Measurements from ENCODE around the gene TEAD1.
A peak's percentile ranks its signal among the peaks of the same experiment; 100 is the strongest.

Gene TEAD1

GRCh38 chr11:12723421-12724300 is 49.4 kb downstream of the TEAD1 start:
- Histone ChIP-seq H3K9me3 (ENCODE audit: severe bottlenecking) (no peaks in the 10 kb centered on the region), H3K4me3 (ENCODE audit: severe bottlenecking) (no peak overlapping the region), H3K4me1 (ENCODE audit: insufficient read depth, poor library complexity, severe bottlenecking) (peaks cover 46% of the 10 kb centered on the region), H3K27me3 (ENCODE audit: insufficient read depth, poor library complexity, severe bottlenecking) (no peaks in the 10 kb centered on the region), H3K36me3 (ENCODE audit: low read depth) (no peaks in the 10 kb centered on the region), H3K27ac (ENCODE audit: poor library complexity, severe bottlenecking) (peak overlapping the region; percentile 94)
- ATAC-seq (ENCODE audit: low read depth) (peak; percentile 72), DNase-seq (ENCODE audit: low spot score) (no peak)
- TF ChIP-seq CTCF (IDR thresholded peaks at IDR 0.05; ENCODE audit: poor library complexity, severe bottlenecking), result no peak

- no peak overlapping the region for H3K4me3 ChIP-seq (ENCODE audit: severe bottlenecking)
- H3K27me3 ChIP-seq (ENCODE audit: insufficient read depth, poor library complexity, severe bottlenecking), result no peaks in the 10 kb centered on the region
- no peaks in the 10 kb centered on the region for H3K9me3 ChIP-seq (ENCODE audit: severe bottlenecking)
- TF ChIP-seq CTCF (IDR thresholded peaks at IDR 0.05; ENCODE audit: poor library complexity, severe bottlenecking), result no peak
- peak overlapping the region; percentile 94 for H3K27ac ChIP-seq (ENCODE audit: poor library complexity, severe bottlenecking)
- DNase-seq (ENCODE audit: low spot score) (peak; percentile 85), ATAC-seq (ENCODE audit: low read depth) (peak; percentile 63)
- H3K4me1 ChIP-seq (ENCODE audit: insufficient read depth, poor library complexity, severe bottlenecking), result peaks cover 46% of the 10 kb centered on the region
- no peaks in the 10 kb centered on the region for H3K36me3 ChIP-seq (ENCODE audit: low read depth)
These were observed 50.3 kb downstream of the TEAD1 start for GRCh38 chr11:12724301-12725054.

DNA sequence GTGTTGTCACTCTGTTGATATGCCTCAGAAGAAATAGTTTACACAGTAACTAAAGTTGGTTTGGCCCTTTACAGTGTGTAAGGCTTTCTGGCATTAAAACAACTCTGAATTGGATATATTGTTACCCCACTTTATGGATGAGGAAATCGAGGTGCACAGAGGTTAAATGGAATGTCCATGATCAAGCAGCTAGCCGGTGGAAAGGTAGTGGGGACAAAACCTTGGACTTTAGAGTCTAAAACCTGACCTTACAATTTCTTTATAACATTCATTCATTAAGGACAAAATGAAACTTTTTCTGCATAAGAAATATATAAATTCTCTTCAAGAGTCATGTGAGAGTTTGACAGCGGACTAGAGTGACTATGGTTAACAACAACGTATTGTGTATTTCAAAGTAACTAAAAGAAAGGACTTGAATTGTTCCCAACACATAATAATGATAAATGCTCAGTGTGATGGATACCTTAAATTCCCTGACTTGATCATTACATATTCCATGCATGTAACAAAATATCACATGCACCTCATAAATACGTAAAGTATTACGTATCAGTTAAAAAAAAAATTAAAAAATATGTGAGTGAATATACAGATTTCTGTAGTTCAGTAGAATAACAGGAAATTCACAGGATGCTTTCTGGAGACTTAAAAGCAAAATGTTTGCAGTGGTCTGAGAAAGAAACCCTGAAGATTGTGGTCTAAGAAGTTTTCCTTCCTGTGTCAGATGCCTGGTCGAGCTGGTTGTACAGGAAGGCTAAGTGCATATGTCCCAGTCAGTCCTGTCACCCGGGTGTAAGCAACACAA is 51.0 kb downstream of the TEAD1 start:
- no peak for DNase-seq (ENCODE audit: low spot score)
- H3K4me1 ChIP-seq (ENCODE audit: insufficient read depth, poor library complexity, severe bottlenecking), result peaks cover 46% of the 10 kb centered on the region
- no peaks in the 10 kb centered on the region for H3K9me3 ChIP-seq (ENCODE audit: severe bottlenecking)
- no peaks in the 10 kb centered on the region for H3K36me3 ChIP-seq (ENCODE audit: low read depth)
- peak overlapping the region; percentile 94 for H3K27ac ChIP-seq (ENCODE audit: poor library complexity, severe bottlenecking)
- no peak for ATAC-seq (ENCODE audit: low read depth)
- no peak for TF ChIP-seq CTCF (IDR thresholded peaks at IDR 0.05; ENCODE audit: poor library complexity, severe bottlenecking)
- H3K4me3 ChIP-seq (ENCODE audit: severe bottlenecking), result no peak overlapping the region
- H3K27me3 ChIP-seq (ENCODE audit: insufficient read depth, poor library complexity, severe bottlenecking), result no peaks in the 10 kb centered on the region

DNA sequence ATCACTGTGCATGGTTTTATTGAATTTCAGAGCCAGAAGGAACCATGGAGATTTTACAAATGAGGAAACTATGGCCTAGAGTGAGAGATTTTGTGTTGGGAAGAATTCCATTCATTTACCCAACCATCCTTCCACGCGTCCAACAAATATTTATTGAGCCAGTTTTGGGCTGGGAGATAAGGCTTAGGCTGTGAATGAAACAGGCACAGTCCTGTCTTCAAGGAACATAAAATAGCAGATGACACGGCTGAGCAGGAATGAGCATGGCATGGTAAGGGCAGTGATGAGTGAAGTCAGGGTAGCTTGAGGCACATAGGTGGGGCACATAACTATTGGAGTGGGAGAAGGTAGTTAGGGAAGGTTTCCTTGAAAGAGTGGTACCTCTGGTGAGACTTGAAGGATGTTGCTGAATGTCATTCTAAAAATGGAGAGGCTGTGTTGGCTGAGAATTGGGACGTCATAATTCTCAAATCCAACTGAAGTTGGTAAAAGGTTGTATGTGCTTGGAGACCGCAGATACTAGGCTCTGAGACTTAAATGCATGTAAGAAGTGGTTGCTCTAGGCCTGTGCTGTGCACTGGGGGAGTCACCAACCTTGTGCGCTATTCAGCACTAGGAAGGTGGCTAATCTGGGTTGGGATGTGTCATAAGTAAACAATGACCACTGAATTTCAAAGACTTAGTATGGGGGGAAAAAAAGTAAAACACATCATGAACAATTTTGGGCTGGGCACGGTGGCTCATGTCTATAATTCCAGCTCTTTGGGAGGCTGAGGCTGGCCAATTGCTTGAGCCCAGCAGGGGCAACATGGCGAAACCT is 51.9 kb downstream of the TEAD1 start:
- DNase-seq (ENCODE audit: low spot score) (no peak), ATAC-seq (ENCODE audit: low read depth) (no peak)
- H3K36me3 ChIP-seq (ENCODE audit: low read depth), result no peaks in the 10 kb centered on the region
- peak overlapping the region; percentile 94 for H3K27ac ChIP-seq (ENCODE audit: poor library complexity, severe bottlenecking)
- H3K4me1 ChIP-seq (ENCODE audit: insufficient read depth, poor library complexity, severe bottlenecking), result peaks cover 46% of the 10 kb centered on the region
- H3K4me3 ChIP-seq (ENCODE audit: severe bottlenecking), result no peak overlapping the region
- no peaks in the 10 kb centered on the region for H3K27me3 ChIP-seq (ENCODE audit: insufficient read depth, poor library complexity, severe bottlenecking)
- no peak for TF ChIP-seq CTCF (IDR thresholded peaks at IDR 0.05; ENCODE audit: poor library complexity, severe bottlenecking)
- no peaks in the 10 kb centered on the region for H3K9me3 ChIP-seq (ENCODE audit: severe bottlenecking)
